Activated naive CD8-positive, alpha-beta T cell treated with anti-CD3 and anti-CD28 coated beads, Interleukin-2, amount 50 U/mL, for 16 hours (primary cell): ENCODE measurements around the gene CDH2.
"Not testable (repeated sequence)": the region's sequence is repeated elsewhere in the genome, so short reads cannot be mapped to it uniquely, and the experiment has no call there.

Experiments used
- DNase-seq: peaks from one replicate; pipeline ENCODE4 v3.0.0-alpha.2; 2020; ENCODE audit warnings: low read depth, low spot score

CDH2 gene

GRCh38 chr18:27921392-27921791 is 255.5 kb downstream of the CDH2 start:
- no peak for DNase-seq

GRCh38 chr18:27920836-27921235 is 256.1 kb downstream of the CDH2 start:
- DNase-seq, result no peak

- not testable (repeated sequence) for DNase-seq
These were observed 270.7 kb downstream of the CDH2 start for GRCh38 chr18:27906189-27906588.

- DNase-seq, result no peak
These were observed 273.0 kb downstream of the CDH2 start for GRCh38 chr18:27903906-27904305.

GRCh38 chr18:27901424-27902226 is 275.3 kb downstream of the CDH2 start:
- no peak for DNase-seq
